ENCODE results near the gene SVIL.

DNA sequence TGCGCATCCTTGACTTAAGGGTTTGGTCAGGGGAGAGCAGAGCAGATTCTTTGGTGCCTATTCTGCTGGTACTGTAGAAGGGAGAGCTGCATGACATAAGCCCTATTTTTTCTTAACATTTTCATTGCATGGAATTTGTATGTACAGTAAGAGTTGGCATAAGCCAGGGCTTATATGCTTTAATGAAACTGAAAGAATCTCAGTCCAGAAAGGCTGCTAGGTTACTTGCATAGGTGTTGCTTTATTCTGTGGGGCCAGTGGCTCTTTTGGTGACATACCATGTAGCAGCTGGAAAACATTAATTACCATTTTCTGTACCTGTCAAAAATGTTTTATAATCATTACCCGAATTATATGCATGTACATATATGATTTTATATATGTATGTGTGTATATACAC, 193.8 kb downstream of the SVIL start:
- TF ChIP-seq YY1 (IDR thresholded peaks at IDR 0.05; ENCODE audit: insufficient read depth, insufficient read length) (no peak), ZNF274 (IDR thresholded peaks at IDR 0.05; ENCODE audit: low read depth, low read length) (no peak), SUZ12 (IDR thresholded peaks at IDR 0.05; ENCODE audit: extremely low read depth, insufficient read depth, insufficient read length) (no peak)
